NCI-H146 treated with DMSO at 0.1 percent for 48 hours (cell line): ENCODE measurements around the gene PDE4C.

Source experiments
- DNase-seq: peaks from one replicate; lab custom pipeline; 2025; ENCODE audit not compliant: unreplicated experiment; lab: John Stamatoyannopoulos, UW

Gene PDE4C

DNA sequence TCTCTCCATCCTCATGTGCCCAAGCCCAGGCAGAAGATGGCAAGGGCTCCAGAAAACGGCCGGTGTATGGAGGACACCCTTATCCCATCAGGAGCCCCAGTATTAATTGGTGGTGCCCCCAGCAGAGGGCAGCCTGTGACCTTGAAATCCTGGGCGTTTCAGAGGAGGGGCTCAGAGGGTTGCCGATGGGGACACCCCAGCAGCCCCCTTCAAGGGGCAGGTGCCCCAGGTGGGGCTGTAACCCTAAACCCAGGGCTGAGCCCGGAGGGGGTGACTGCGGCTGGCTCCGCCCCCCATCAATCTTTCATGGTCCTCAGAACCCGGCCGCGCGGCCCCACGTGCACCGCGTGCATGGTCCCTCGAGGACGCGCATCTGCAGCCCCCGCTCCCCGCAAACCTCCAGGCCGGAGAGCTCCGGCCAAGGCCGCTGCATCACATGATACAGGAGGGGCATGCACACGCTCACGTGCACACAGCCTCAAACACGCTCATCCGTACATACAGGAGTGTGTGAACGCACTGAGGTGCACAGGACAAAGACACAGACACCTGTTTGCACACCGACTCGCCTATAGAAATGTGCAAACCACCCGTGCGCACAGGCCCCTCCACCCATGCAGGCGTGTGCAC lies 23.3 kb downstream of the PDE4C start:
- no peak for DNase-seq

DNA sequence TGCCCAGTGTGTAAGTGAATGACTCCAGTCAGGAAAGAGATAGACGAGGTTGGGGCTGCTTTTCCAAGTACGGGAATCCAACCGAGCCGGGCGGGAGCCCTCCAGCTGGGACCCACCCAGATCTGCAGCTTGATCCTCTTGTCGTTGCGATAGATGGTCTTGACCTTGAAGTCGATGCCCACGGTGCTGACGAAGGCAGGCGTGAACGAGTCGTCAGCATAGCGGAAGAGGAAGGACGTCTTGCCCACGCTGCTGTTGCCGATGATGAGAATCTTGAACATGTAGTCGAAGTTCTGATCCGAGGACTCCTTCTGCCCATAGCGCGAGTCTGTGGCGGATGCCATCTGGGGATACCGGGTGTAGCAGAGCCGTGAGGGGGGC lies 23.9 kb downstream of the PDE4C start:
- DNase-seq: no peak

DNA sequence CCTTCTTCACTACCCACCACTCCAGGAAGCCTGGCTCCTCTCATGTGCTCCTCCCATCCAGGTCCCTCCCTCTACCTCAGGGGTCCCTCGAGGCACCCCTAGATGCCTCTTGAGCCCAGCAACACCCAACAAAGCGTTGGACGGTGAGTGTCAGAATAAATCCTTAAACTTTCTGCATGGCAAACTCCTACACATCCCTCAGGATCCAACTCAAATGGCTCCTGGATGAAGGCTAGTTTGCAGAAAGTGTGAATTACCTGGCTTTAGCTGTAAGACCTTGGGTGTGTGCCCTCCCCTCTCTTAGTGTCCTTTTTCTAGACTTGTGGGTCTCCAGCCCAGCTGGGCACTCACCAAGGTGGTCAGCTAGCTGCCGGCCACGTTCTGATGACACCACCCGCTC lies 27.9 kb downstream of the PDE4C start:
- DNase-seq: no peak

DNA sequence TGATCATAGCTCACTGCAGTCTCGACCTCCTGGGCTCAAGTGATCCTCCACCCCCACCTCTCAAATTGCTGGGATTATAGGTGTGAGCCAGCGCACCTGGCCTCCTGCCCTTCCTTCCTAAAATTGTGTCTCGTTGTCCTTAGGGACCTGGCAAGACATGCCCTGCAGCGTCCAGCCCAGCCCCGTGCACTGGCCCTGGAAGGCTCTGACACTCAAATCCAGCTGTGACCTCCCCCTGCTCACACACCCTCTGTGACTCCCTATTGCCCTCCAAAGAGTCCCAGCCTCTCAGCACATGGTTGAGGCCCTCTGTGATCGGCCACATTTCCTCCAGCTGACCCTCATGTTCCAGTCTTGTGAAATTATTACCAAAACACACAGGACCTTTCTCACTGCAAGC lies 28.3 kb downstream of the PDE4C start:
- DNase-seq: no peak

DNA sequence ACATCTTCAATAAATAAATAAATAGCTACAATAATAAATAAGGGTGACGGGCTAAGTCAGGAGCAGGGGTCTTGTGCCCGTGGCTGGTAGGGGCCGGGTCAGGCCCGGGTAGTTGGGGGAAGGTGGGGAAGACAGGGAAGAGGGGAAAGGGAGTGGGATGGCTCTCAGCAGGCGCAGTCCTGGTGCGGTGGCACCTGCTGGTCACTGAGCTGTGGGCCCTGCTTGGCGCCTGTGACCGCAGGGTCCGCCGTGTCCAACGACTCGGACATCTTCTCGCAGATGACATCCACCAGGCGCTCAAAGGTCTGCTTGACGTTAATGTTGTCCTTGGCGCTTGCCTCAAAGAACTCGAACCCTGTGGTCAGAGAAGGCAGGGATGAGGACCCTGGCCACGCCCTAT lies 28.9 kb downstream of the PDE4C start:
- DNase-seq: no peak

DNA sequence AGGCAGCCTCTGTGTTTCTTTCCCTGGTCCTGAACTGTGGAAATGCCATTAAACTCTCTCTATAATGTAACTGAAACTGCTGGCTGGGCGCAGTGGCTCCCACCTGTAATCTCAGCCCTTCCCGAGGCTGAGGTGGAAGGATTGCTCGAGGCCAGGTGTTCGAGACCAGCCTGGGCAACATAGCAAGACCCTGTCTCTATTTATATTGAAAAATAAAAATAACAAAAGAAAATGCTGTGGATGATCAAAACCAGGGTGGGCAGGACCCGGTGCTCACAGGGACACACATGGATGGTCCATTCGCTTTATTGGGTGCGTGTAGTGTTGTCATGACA lies 29.8 kb downstream of the PDE4C start:
- DNase-seq: no peak

DNA sequence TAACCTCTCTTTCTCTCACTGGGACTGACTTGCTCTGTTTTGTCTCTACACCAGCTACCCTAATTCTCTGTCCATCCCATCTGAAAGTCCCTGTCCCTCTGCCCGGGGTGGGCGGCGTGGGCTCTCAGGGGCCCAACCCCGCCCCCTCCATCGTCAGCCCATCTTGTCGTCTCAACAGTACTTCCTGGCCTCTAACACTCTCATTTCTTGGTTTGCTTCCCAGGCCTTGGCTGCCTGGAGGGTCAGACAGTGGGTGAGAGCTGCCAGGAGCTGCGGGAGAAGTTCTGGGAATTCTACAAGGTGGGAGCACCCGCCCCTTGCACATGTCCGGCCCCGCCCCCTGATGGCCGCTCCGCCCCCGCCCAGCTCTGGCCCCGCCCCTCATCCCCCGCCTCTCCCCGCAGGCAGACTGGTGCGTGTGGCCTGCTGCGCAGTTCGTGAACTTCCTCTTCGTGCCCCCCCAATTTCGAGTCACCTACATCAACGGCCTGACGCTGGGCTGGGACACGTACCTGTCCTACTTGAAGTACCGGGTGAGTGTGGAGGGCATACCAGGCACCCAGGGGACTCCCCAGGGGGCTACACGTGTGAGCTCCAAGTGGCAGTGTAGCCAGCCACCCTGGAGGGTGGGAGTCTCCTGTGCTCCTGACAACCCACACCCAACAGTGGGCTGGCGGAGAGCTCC lies 31.5 kb downstream of the PDE4C start:
- no peak for DNase-seq

DNA sequence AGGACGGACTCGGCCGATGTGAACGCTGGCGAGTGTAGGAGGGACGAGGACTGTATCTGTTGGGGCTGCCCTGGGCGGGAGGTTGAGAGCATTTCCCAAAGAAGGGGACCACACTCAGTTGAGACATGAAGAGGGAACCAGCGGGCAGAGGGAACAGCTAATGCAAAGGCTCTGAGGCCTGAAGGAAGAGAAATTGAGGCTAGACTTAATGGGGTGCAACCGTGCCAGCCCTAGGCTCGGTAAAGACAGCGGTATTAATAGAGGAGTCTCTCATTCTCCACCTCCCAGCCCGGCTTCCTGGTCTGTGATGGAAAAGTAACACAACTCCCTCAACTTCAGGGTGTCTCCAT lies 32.1 kb downstream of the PDE4C start:
- DNase-seq: no peak

DNA sequence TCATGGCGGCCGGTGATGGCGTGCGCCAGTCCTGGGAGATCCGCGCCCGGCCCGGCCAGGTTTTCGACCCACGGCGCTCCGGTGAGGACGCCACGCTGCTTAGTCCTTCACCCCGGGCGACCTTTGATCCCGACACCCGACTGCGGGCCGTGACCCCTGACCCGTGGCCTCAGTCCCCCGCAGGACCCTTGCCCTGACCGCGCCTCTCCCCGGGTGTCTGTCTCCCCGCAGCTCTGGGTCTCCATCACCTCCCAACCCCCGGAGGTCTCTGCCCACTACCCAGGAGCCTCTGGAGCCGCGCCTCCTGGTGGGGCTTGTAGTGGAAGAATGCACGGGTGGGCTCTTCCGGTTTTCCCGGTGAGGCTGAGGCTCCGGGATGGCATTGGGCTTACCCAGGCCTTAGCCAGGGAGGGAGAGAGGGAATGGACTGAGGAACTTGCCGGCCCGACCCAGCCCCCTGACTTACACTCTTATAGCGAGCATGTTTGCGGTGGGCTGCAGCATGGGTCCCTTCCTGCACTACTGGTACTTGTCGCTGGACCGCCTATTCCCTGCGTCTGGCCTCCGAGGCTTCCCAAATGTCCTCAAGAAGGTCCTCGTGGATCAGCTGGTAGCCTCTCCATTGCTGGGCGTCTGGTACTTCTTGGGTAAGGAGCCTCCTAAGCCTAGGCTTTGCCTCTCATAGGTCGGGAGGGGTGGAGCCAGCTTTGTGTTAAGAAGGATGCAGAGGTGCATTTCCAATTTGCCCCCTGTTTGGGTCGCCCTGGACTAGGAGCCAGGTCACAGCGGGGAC lies 32.7 kb downstream of the PDE4C start:
- no peak for DNase-seq

DNA sequence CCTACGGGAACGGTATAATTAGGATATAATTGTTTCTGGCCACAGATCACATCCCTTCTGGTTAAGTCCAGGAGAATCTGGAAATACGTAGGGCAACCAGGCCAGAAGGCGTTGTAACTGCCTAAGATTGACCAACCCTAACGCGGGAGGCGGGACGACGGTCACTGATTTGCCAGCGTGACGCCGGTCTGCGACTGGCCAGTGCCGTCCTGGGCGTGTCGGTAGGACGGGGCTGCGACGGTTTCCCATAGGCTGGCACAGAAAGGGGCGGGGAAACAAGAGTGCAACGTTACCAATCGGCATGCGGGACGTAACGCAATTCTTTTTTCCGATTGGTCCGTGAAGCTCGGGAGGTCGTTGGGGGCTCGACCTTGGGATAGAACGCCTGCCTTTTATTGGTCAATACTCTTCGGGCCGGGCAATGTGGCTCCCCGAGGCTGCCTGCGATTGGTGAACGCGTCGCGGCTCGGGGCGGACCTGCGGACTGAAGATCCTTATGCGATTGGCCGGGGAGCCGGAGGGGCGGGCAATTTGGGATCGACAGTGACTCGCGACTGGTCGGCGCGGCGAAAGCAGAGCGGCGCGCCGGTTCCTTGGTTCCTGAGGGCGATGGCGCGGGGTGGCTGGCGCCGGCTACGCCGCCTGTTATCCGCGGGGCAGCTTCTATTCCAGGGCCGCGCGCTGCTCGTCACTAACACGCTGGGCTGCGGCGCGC lies 33.4 kb downstream of the PDE4C start, which contains the start of gene MPV17L2:
MPV17L2 (plus strand) TSS at position 546 of the 715 bp plus-strand sequence; CDS start at position 610, 64 bp downstream.
- DNase-seq: peak; percentile 99

DNA sequence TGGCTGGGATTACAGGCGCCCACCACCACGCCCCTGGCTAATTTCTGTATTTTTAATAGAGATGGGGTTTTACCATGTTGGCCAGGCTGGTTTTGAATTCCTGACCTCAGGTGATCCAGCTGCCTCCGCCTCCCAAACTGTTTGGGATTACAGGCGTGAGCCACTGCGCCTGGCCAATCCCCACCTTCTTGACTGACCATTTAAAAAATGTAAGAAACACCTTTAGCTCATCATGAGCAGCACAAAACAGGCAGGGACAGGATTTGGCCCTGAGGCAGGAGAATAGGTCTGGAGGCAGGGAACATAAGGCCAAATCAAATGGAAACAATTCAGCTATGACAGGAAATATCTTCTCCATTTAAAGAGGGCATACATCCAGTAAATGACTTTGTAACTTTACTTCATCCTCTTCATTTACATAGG lies 34.6 kb downstream of the PDE4C start:
- DNase-seq: no peak

DNA sequence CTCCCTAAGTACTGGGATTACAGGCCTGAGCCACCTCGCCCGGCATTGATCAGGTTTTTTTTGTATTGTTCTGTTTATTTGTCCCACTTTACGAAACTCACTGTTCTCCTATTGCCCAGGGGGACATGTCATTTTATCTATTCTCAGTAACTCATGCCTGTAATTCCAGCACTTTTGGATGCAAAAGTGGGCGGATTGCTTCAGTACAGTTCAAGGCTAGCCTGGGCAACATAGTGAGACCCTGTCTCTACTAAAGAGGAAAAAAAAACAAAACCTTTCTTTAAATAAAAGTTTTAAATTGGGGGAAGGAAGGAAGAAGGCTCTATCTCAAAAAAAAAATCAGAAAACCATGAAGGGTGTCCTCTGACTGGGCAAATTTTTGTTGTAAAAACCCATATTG lies 36.0 kb downstream of the PDE4C start:
- DNase-seq: no peak

DNA sequence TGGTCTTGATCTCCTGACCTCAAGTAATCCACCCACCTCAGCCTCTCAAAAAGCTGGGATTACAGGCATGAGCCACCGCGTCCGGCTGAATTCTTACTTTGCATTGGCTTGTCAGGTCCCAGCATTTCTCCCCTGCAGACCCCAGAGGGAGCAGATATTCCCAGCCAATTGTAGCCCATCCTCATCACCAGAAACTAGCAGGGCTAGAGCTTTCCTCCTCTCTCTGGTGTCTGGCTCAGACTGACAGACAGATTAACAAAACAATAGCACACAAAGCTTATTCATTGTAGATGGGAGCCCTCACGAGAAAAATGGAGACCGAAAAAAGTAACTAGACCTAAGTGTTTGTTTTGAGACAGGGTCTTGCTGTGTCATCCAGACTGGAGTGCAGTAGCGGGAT lies 40.7 kb downstream of the PDE4C start:
- DNase-seq: no peak

DNA sequence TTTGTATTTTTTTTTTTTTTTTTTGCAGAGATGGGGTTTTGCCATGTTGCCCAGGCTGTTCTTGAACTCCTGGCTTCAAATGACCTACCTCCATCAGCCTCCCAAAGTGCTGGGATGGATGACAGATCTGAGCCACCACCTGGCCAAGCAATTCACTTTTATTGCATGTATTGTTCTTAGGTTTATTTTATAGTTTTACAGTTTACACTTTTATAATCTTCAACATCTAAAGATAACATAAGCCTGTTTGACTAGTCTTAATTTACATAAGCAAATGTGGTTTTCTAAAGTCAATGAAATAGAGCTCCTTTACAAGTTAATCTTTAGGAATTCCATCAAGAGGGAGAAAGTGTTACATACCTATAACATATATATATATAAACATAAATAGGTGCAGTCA lies 42.7 kb downstream of the PDE4C start:
- no peak for DNase-seq

DNA sequence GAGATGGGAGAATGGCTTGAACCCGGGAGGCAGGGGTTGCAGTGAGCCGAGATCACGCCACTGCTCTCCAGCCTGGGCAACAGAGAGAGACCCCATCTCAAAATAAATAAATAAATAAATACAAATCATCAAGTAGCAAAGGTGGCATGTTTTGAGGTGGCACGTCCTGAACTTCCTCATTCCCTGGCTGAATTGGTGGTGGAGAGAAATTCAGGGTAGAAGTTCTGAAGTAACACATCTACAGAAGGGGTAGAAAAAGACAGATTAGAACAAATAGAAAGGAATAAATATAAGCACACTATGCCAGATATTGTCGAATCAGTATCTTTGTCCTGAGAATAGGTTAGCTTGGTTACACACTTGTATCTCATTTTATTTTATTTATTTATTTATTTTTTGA lies 46.3 kb downstream of the PDE4C start:
- no peak for DNase-seq

DNA sequence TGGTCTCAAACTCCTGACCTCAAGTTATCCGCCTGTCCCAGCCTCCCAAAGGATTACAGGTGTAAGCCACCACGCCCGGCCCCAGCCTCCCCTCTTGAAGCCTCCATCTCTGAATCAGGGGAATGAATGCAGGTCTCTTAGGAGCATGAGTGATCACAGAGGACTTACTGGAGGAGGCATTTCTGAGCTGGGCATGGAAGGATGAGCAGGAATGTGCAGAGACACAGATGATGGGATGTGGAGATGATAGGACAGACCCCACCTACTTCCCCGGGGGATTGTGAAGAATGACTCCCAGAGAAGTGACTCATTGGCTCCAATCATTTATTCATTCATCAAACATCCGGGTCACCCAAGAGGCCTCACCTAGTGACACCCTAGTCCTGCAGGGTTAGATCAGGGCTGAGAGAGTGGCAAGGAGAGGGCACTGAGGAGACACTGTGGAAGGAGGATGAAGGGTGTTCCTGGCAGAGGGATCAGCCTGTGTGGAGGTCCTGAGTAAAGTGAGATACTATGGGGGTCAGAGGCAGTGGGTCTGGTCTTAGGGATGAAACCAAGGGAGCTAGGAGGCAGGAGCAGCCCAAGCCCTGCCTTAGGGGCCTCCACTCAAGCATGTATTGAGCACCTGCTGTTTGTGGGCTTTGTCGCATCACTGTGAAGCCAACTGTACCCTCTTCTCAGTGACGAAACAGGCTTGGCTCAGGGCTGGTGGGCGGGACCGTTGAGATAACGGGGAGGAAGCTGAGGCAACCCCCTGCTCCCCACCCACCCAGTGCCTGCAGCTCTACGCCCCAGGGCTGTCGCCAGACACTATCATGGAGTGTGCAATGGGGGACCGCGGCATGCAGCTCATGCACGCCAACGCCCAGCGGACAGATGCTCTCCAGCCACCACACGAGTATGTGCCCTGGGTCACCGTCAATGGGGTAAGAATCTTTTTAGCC lies 49.6 kb downstream of the PDE4C start:
- DNase-seq: no peak

DNA sequence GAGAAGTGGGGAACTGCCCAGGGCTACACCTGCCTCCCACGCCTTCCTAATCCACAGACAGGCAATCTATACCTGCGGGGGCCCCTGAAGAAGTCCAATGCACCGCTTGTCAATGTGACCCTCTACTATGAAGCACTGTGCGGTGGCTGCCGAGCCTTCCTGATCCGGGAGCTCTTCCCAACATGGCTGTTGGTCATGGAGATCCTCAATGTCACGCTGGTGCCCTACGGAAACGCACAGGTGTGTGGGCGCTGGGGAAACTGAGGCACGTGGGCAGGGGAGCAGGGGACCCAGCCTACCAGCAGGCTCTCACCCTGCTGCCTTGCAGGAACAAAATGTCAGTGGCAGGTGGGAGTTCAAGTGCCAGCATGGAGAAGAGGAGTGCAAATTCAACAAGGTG lies 51.3 kb downstream of the PDE4C start:
- no peak for DNase-seq
